Keratinocyte (primary cell): ENCODE results near the gene GGACT.

Source experiments
- EZH2 ChIP-seq: IDR thresholded peaks from one replicate; pipeline ENCODE4 v1.6.1; 2012; ENCODE audit warnings: inconsistent platforms, mild to moderate bottlenecking, low read length, moderate library complexity
- TF ChIP-seq, protein P1 (sequence below), 3 experiments: IDR thresholded peaks in 1 of 3; conservative IDR thresholded peaks in 1 of 3; optimal IDR thresholded peaks in 1 of 3; 2 replicates in 2 of 3; 3 replicates in 1 of 3; pipeline versions ENCODE3 to v1.5.1; 2011; ENCODE audit warnings: low read length in 3 of 3, mild to moderate bottlenecking in 3 of 3, moderate library complexity in 2 of 3, control low read depth in 1 of 3, inconsistent platforms in 1 of 3; ENCODE audit not compliant: insufficient read depth in 2 of 3; ENCODE audit errors: extremely low read depth in 1 of 3

DNA sequence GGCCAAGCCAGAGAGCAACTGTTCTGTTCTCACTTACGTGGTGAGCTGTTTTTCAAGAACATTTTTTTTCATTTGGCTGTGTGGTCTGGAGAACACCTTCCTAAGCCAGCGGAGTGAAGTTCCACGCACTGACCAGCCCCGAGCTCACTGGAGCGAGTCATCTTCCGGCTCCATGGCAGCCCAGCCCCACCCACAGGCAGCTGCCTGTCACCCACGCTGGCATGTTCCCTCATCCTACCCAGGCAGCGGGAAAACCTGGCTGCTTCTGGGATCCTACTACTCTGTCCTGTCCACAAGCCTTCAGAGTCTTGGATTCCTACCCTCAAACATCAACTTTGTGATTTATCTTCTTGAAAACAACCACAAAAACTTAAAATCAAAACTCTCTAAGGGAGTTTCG is 76.2 kb downstream of the GGACT start:
- TF ChIP-seq, protein P1, sequence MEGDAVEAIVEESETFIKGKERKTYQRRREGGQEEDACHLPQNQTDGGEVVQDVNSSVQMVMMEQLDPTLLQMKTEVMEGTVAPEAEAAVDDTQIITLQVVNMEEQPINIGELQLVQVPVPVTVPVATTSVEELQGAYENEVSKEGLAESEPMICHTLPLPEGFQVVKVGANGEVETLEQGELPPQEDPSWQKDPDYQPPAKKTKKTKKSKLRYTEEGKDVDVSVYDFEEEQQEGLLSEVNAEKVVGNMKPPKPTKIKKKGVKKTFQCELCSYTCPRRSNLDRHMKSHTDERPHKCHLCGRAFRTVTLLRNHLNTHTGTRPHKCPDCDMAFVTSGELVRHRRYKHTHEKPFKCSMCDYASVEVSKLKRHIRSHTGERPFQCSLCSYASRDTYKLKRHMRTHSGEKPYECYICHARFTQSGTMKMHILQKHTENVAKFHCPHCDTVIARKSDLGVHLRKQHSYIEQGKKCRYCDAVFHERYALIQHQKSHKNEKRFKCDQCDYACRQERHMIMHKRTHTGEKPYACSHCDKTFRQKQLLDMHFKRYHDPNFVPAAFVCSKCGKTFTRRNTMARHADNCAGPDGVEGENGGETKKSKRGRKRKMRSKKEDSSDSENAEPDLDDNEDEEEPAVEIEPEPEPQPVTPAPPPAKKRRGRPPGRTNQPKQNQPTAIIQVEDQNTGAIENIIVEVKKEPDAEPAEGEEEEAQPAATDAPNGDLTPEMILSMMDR (optimal IDR thresholded peaks at IDR 0.05 in 1 of 3, IDR thresholded peaks at IDR 0.05 in 1 of 3, conservative IDR thresholded peaks at IDR 0.05 in 1 of 3; ENCODE audit: extremely low read depth in 1 of 3, insufficient read depth in 2 of 3, low read length in 3 of 3): no peak
- no peak for TF ChIP-seq EZH2
